HK-2 (cell line): Measurements from ENCODE around the gene STON2.

Experiments
- DNase-seq: peaks from one replicate; pipeline ENCODE4 v3.0.0-alpha.2; 2018; ENCODE audit not compliant: unreplicated experiment

Gene STON2

DNA sequence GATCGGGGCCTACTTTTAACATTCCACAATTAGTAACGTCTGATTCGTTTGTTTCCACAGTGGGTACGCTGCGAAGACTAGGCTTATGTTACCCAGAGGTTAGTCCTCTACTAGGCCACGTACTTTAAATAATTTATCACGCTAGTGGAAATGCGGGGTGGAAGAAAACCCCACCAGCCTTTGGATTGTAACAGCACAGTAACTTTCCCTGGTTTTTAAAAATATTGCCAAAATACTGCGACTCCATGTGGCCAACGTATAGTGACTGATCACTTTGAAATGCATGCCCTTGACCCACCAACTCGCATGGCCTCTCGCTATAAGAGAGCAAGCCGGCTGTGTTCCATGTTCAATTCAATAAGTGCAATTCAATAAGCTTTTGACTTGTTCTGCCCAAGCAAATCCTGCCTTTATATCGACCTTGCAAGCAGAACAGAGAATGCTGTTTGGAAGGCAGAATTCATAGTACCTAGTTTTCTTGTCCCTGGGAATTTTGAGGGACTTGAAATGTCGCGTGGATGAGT, 178.5 kb downstream of the STON2 start:
- DNase-seq = peak; percentile 33

DNA sequence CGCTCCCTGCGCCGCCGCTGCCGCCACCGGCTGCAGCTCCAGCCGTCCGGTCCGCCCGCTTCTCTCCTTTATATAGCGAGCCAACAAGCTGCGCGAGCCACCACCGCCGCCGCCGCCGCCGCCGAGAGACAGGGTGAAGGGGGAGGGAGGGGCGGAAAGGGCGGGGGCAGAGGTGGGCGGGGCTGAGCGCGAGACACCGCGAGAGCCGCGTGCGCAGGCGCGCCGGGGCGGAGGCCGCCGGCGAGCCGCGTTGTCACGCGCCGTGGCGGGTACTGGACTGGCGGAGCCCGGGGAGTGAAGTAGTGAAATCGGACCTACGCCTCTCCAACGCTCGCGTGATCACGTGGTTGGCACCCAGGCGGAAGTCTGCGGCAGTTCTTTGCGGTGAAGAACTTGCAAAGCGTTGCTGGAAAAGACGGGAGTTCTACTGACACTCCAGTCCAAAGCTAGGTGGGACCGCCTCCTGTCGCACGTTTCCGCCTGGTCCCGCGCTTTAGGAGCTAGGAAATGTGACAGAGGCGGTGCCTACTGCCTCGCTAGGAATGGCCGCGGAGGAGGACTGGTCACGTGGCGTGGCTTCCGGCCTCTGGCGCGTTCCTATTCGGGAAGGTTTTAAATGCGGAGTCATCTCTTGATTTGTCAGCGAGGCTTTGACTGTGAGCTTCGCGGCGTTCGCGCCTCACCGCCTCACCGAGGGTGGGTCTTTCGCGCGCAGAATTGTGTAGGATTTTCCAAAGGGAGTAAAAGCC, 179.1 kb downstream of the STON2 start, which contains the start of gene GTF2A1:
Gene GTF2A1 (minus strand): TSS at position 130 of the 749 bp plus-strand sequence. CDS start 441 bp downstream, outside the sequence.
- DNase-seq = peak; percentile 94

DNA sequence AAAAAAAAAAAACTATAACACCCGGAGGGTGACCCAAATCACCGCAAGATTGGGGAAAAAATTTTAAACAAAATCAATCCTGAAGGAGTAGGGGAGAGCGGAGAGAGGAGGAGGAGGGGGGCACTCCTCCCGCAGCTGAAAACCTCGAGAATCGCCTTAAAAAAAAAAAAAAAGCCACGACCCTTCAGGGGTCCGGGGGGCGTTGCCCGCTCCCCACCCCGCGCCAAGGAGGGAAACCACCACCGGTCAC, 179.6 kb downstream of the STON2 start:
- DNase-seq = no peak

DNA sequence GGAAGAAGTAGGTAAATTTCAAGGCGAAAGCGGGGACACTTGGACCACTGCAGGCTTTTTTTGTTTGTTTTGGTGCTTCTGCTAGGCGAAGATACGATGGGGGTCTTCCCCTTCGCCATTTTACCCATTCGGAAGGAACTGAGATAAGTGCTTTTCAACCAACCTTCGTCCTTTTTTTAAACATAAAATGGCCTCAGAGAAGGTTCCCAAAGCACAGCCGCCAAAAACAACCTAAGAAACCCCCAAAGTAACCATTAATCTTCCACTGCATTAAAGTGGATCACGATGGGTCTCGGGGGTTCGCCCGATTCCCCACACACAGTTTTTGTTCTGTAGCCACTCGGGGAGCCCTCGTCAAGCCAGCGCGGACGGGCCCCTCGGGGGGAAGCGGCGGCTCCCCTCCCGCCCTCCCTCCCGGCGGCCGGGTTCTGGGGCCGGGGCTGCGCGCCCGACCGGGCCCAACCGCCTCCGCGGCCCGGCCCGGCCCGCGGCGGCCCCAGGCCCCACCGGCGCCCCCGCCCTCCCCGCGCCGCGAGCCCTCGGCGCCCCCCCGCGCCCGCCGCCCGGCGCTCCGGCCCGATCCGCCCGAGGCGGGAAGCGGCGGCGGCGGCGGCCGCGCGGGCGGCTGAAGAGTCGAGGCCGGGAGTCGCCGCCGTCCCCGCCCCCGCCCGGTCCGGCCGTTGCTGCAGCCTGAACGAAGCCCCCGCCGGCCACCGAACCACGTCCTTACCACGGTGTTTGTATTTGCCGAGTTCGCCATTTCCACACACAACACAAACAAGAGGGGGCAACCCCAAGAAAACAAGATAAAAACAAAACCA, 180.2 kb downstream of the STON2 start:
- DNase-seq = peak; percentile 40

DNA sequence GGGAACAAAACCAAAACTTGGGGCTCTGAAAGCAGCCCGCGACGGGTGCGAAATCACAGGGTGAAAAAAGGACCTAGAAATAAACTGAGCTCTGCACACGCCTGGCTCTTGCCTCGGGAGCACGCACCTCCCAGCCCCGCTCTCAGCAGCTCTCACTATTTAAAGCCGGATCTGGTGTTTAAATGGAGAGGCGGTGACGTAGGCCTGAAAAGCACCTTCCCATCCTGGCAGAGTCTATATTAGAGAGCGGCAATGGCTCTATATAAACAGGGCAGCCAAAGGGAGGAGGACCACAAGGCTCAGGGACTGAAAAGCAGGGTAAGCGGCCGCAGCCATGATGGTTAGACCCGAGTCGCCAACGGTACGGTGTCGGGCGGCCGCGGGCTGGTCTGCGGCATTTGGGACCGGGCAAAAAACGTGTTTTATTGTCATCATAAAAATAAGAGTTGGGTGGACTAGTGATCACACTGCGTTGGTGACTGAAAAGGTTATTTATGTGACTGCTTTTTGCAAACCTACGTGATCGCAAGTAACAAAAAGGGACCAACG, 180.8 kb downstream of the STON2 start:
- peak; percentile 88 for DNase-seq

DNA sequence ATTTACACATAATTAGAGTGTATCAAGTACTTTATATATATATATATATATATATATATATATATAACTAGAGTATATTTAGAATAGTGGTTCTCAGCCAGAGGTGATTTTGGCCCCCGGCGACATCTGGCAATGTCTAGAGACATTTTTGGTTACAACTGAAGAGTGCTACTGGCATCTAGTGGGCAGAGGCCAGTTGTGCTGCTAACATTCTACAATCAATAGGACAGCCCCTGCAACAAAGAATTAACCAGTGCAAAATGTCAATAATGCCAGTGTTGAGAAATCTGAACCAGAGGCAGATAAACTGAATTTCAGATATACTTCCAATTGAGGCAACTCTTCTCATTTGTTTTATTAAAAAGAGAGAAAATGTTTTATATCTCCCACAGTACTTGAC, 188.3 kb downstream of the STON2 start:
- DNase-seq = no peak
